ENCODE results near the gene ZNF275.

Gene ZNF275

GRCh38 chrX:153352858-153353257 lies 18.9 kb downstream of the ZNF275 start:
- H3K4me3 ChIP-seq (ENCODE audit: insufficient read depth, low read depth, low read length, poor library complexity, severe bottlenecking): no peak overlapping the region
- no peaks in the 10 kb centered on the region for H3K4me1 ChIP-seq (ENCODE audit: control insufficient read depth, insufficient read depth, low read length, poor library complexity, severe bottlenecking)
- no peaks in the 10 kb centered on the region for H3K36me3 ChIP-seq (ENCODE audit: control insufficient read depth, insufficient read depth, low read length)
- H3K27ac ChIP-seq (ENCODE audit: insufficient read depth, low read length, poor library complexity, severe bottlenecking): no peak overlapping the region
- DNase-seq: no peak
- H3K27me3 ChIP-seq (replicated peaks; ENCODE audit: control insufficient read depth, insufficient read depth, low read length, poor library complexity, severe bottlenecking): no peaks in the 10 kb centered on the region
- H3K9me3 ChIP-seq (ENCODE audit: control insufficient read depth, low read length): no peaks in the 10 kb centered on the region

- H3K27me3 ChIP-seq (replicated peaks; ENCODE audit: control insufficient read depth, insufficient read depth, low read length, poor library complexity, severe bottlenecking): no peaks in the 10 kb centered on the region
- no peaks in the 10 kb centered on the region for H3K4me1 ChIP-seq (ENCODE audit: control insufficient read depth, insufficient read depth, low read length, poor library complexity, severe bottlenecking)
- no peak overlapping the region for H3K27ac ChIP-seq (ENCODE audit: insufficient read depth, low read length, poor library complexity, severe bottlenecking)
- no peaks in the 10 kb centered on the region for H3K36me3 ChIP-seq (ENCODE audit: control insufficient read depth, insufficient read depth, low read length)
- no peak overlapping the region for H3K4me3 ChIP-seq (ENCODE audit: insufficient read depth, low read depth, low read length, poor library complexity, severe bottlenecking)
- DNase-seq: no peak
- H3K9me3 ChIP-seq (ENCODE audit: control insufficient read depth, low read length): no peaks in the 10 kb centered on the region
Observed at GRCh38 chrX:153353416-153353815, 19.5 kb downstream of the ZNF275 start.

- Histone ChIP-seq H3K27me3 (replicated peaks; ENCODE audit: control insufficient read depth, insufficient read depth, low read length, poor library complexity, severe bottlenecking) (no peaks in the 10 kb centered on the region), H3K4me1 (ENCODE audit: control insufficient read depth, insufficient read depth, low read length, poor library complexity, severe bottlenecking) (no peaks in the 10 kb centered on the region), H3K36me3 (ENCODE audit: control insufficient read depth, insufficient read depth, low read length) (no peaks in the 10 kb centered on the region), H3K4me3 (ENCODE audit: insufficient read depth, low read depth, low read length, poor library complexity, severe bottlenecking) (no peak overlapping the region), H3K27ac (ENCODE audit: insufficient read depth, low read length, poor library complexity, severe bottlenecking) (no peak overlapping the region), H3K9me3 (ENCODE audit: control insufficient read depth, low read length) (no peaks in the 10 kb centered on the region)
- DNase-seq: no peak
Observed at GRCh38 chrX:153357877-153358276, 23.9 kb downstream of the ZNF275 start.

GRCh38 chrX:153361781-153362397 lies 27.9 kb downstream of the ZNF275 start:
- no peak overlapping the region for H3K27ac ChIP-seq (ENCODE audit: insufficient read depth, low read length, poor library complexity, severe bottlenecking)
- no peaks in the 10 kb centered on the region for H3K9me3 ChIP-seq (ENCODE audit: control insufficient read depth, low read length)
- no peaks in the 10 kb centered on the region for H3K36me3 ChIP-seq (ENCODE audit: control insufficient read depth, insufficient read depth, low read length)
- no peaks in the 10 kb centered on the region for H3K27me3 ChIP-seq (replicated peaks; ENCODE audit: control insufficient read depth, insufficient read depth, low read length, poor library complexity, severe bottlenecking)
- H3K4me3 ChIP-seq (ENCODE audit: insufficient read depth, low read depth, low read length, poor library complexity, severe bottlenecking): no peak overlapping the region
- H3K4me1 ChIP-seq (ENCODE audit: control insufficient read depth, insufficient read depth, low read length, poor library complexity, severe bottlenecking): no peaks in the 10 kb centered on the region
- DNase-seq: no peak

GRCh38 chrX:153365670-153366069 lies 31.7 kb downstream of the ZNF275 start:
- Histone ChIP-seq H3K36me3 (ENCODE audit: control insufficient read depth, insufficient read depth, low read length) (no peaks in the 10 kb centered on the region), H3K27me3 (replicated peaks; ENCODE audit: control insufficient read depth, insufficient read depth, low read length, poor library complexity, severe bottlenecking) (no peaks in the 10 kb centered on the region), H3K4me3 (ENCODE audit: insufficient read depth, low read depth, low read length, poor library complexity, severe bottlenecking) (no peak overlapping the region), H3K4me1 (ENCODE audit: control insufficient read depth, insufficient read depth, low read length, poor library complexity, severe bottlenecking) (no peaks in the 10 kb centered on the region), H3K9me3 (ENCODE audit: control insufficient read depth, low read length) (no peaks in the 10 kb centered on the region), H3K27ac (ENCODE audit: insufficient read depth, low read length, poor library complexity, severe bottlenecking) (no peak overlapping the region)
- DNase-seq: no peak

- Histone ChIP-seq H3K4me3 (ENCODE audit: insufficient read depth, low read depth, low read length, poor library complexity, severe bottlenecking) (no peak overlapping the region), H3K9me3 (ENCODE audit: control insufficient read depth, low read length) (no peaks in the 10 kb centered on the region), H3K36me3 (ENCODE audit: control insufficient read depth, insufficient read depth, low read length) (no peaks in the 10 kb centered on the region), H3K27me3 (replicated peaks; ENCODE audit: control insufficient read depth, insufficient read depth, low read length, poor library complexity, severe bottlenecking) (no peaks in the 10 kb centered on the region), H3K4me1 (ENCODE audit: control insufficient read depth, insufficient read depth, low read length, poor library complexity, severe bottlenecking) (no peaks in the 10 kb centered on the region), H3K27ac (ENCODE audit: insufficient read depth, low read length, poor library complexity, severe bottlenecking) (no peak overlapping the region)
- no peak for DNase-seq
Observed at GRCh38 chrX:153366119-153366518, 32.2 kb downstream of the ZNF275 start.

GRCh38 chrX:153366878-153367538 lies 33.1 kb downstream of the ZNF275 start:
- no peaks in the 10 kb centered on the region for H3K9me3 ChIP-seq (ENCODE audit: control insufficient read depth, low read length)
- no peaks in the 10 kb centered on the region for H3K27me3 ChIP-seq (replicated peaks; ENCODE audit: control insufficient read depth, insufficient read depth, low read length, poor library complexity, severe bottlenecking)
- H3K4me3 ChIP-seq (ENCODE audit: insufficient read depth, low read depth, low read length, poor library complexity, severe bottlenecking): no peak overlapping the region
- no peaks in the 10 kb centered on the region for H3K36me3 ChIP-seq (ENCODE audit: control insufficient read depth, insufficient read depth, low read length)
- no peak overlapping the region for H3K27ac ChIP-seq (ENCODE audit: insufficient read depth, low read length, poor library complexity, severe bottlenecking)
- no peaks in the 10 kb centered on the region for H3K4me1 ChIP-seq (ENCODE audit: control insufficient read depth, insufficient read depth, low read length, poor library complexity, severe bottlenecking)
- DNase-seq: no peak

GRCh38 chrX:153370293-153371055 lies 36.5 kb downstream of the ZNF275 start:
- no peak for DNase-seq
- no peaks in the 10 kb centered on the region for H3K9me3 ChIP-seq (ENCODE audit: control insufficient read depth, low read length)
- H3K27me3 ChIP-seq (replicated peaks; ENCODE audit: control insufficient read depth, insufficient read depth, low read length, poor library complexity, severe bottlenecking): no peaks in the 10 kb centered on the region
- no peak overlapping the region for H3K4me3 ChIP-seq (ENCODE audit: insufficient read depth, low read depth, low read length, poor library complexity, severe bottlenecking)
- no peak overlapping the region for H3K27ac ChIP-seq (ENCODE audit: insufficient read depth, low read length, poor library complexity, severe bottlenecking)
- H3K36me3 ChIP-seq (ENCODE audit: control insufficient read depth, insufficient read depth, low read length): no peaks in the 10 kb centered on the region
- H3K4me1 ChIP-seq (ENCODE audit: control insufficient read depth, insufficient read depth, low read length, poor library complexity, severe bottlenecking): no peaks in the 10 kb centered on the region

- Histone ChIP-seq H3K27ac (ENCODE audit: insufficient read depth, low read length, poor library complexity, severe bottlenecking) (no peak overlapping the region), H3K9me3 (ENCODE audit: control insufficient read depth, low read length) (no peaks in the 10 kb centered on the region), H3K4me3 (ENCODE audit: insufficient read depth, low read depth, low read length, poor library complexity, severe bottlenecking) (no peak overlapping the region), H3K27me3 (replicated peaks; ENCODE audit: control insufficient read depth, insufficient read depth, low read length, poor library complexity, severe bottlenecking) (no peaks in the 10 kb centered on the region), H3K4me1 (ENCODE audit: control insufficient read depth, insufficient read depth, low read length, poor library complexity, severe bottlenecking) (no peaks in the 10 kb centered on the region), H3K36me3 (ENCODE audit: control insufficient read depth, insufficient read depth, low read length) (no peaks in the 10 kb centered on the region)
- DNase-seq: no peak
Observed at GRCh38 chrX:153371256-153371655, 37.3 kb downstream of the ZNF275 start.

- no peak overlapping the region for H3K27ac ChIP-seq (ENCODE audit: insufficient read depth, low read length, poor library complexity, severe bottlenecking)
- H3K36me3 ChIP-seq (ENCODE audit: control insufficient read depth, insufficient read depth, low read length): no peaks in the 10 kb centered on the region
- H3K9me3 ChIP-seq (ENCODE audit: control insufficient read depth, low read length): no peaks in the 10 kb centered on the region
- no peak overlapping the region for H3K4me3 ChIP-seq (ENCODE audit: insufficient read depth, low read depth, low read length, poor library complexity, severe bottlenecking)
- DNase-seq: no peak
- no peaks in the 10 kb centered on the region for H3K4me1 ChIP-seq (ENCODE audit: control insufficient read depth, insufficient read depth, low read length, poor library complexity, severe bottlenecking)
- no peaks in the 10 kb centered on the region for H3K27me3 ChIP-seq (replicated peaks; ENCODE audit: control insufficient read depth, insufficient read depth, low read length, poor library complexity, severe bottlenecking)
Observed at GRCh38 chrX:153372949-153373348, 39.0 kb downstream of the ZNF275 start.
